Measurements from ENCODE around the gene UPK2.
"Not testable (repeated sequence)": the region's sequence is repeated elsewhere in the genome, so short reads cannot be mapped to it uniquely, and the experiment has no call there.

The UPK2 gene

GRCh38 chr11:118980191-118980881, 24.2 kb downstream of the UPK2 start:
- no peaks in the 10 kb centered on the region for H3K27me3 Mint-ChIP-seq
- no peak overlapping the region for H3K27ac Mint-ChIP-seq
- H3K4me1 Mint-ChIP-seq, result no peaks in the 10 kb centered on the region
- DNase-seq (no peak), ATAC-seq (no peak)
- H3K4me3 Mint-ChIP-seq, result no peak overlapping the region
- no peaks in the 10 kb centered on the region for H3K9me3 Mint-ChIP-seq
- H3K36me3 Mint-ChIP-seq (ENCODE audit: low read depth), result no peaks in the 10 kb centered on the region

DNA sequence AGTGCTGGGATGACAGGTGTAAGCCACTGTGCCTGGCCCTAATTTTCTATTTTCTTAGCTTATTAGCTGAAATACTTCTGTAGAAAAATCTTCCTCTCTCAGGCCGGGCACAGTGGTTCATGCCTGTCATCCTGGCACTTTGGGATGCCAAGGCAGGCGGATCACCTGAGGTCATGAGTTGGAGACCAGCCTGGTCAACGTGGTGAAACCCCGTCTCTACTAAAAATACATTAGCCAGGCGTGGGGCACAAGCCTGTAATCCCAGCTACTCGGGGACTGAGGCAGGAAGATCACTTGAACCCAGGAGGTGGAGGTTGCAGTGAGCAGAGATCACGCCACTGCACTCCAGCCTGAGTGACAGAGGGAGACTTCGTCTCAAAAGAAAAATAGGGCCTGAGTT, 28.2 kb downstream of the UPK2 start:
- not testable (repeated sequence) for H3K27me3 Mint-ChIP-seq, H3K27ac Mint-ChIP-seq, H3K4me1 Mint-ChIP-seq

GRCh38 chr11:118984825-118985224, 28.7 kb downstream of the UPK2 start:
- H3K9me3 Mint-ChIP-seq, result no peaks in the 10 kb centered on the region
- no peak for ATAC-seq
- no peak overlapping the region for H3K4me3 Mint-ChIP-seq
- no peak overlapping the region for H3K27ac Mint-ChIP-seq
- no peaks in the 10 kb centered on the region for H3K27me3 Mint-ChIP-seq
- DNase-seq, result no peak
- H3K4me1 Mint-ChIP-seq, result no peaks in the 10 kb centered on the region
- H3K36me3 Mint-ChIP-seq (ENCODE audit: low read depth), result no peaks in the 10 kb centered on the region

More for the DNA sequence above, 28.2 kb downstream of the UPK2 start:
- not testable (repeated sequence) for DNase-seq; H3K36me3 Mint-ChIP-seq (ENCODE audit: low read depth); H3K9me3 Mint-ChIP-seq; ATAC-seq; H3K4me3 Mint-ChIP-seq

DNA sequence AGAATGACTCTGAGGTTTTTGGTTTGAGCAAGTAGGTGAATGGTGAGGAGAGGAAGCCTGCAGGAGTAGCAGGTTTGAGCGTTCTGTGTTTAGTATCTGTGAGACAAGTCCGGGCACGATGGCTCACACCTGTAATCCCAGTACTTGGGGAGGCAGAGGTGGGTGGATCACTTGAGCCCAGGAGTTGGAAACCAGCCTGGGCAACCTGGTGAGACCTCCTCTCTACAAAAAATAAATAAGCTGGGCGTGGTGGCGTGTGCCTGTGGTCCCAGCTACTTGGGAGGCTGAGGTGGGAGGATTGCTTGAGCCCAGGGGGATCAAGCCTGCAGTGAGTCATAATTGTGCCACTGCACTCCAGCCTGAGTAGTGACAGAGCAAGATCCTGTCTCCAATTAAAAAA, 32.2 kb downstream of the UPK2 start:
- no peaks in the 10 kb centered on the region for H3K27me3 Mint-ChIP-seq
- no peak overlapping the region for H3K4me3 Mint-ChIP-seq
- no peaks in the 10 kb centered on the region for H3K9me3 Mint-ChIP-seq
- no peak overlapping the region for H3K27ac Mint-ChIP-seq
- no peaks in the 10 kb centered on the region for H3K4me1 Mint-ChIP-seq
- DNase-seq, result no peak
- ATAC-seq, result no peak
- H3K36me3 Mint-ChIP-seq (ENCODE audit: low read depth), result peaks cover 6% of the 10 kb centered on the region

DNA sequence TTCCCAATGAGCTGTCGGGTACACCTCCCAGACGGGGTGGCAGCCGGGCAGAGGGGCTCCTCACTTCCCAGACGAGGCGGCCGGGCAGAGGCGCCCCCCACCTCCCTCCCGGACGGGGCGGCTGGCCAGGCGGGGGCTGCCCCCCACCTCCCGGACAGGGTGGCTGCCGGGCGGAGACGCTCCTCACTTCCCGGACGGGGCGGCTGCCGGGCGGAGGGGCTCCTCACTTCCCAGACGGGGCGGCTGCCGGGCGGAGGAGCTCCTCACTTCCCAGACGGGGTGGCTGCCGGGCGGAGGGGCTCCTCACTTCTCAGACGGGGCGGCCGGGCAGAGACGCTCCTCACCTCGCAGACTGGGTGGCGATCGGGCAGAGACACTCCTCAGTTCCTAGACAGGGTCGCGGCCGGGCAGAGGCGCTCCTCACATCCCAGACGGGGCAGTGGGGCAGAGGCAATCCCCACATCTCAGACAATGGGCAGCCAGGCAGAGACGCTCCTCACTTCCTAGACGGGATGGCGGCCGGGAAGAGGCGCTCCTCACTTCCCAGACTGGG, 35.5 kb downstream of the UPK2 start:
- not testable (repeated sequence) for H3K4me1 Mint-ChIP-seq, DNase-seq, H3K27ac Mint-ChIP-seq, H3K27me3 Mint-ChIP-seq, H3K4me3 Mint-ChIP-seq, ATAC-seq, H3K9me3 Mint-ChIP-seq
- H3K36me3 Mint-ChIP-seq (ENCODE audit: low read depth), result peaks cover 15% of the 10 kb centered on the region

GRCh38 chr11:118996926-118997626, 41.0 kb downstream of the UPK2 start:
- Mint-ChIP-seq H3K36me3 (ENCODE audit: low read depth) (peaks cover 43% of the 10 kb centered on the region), H3K4me3 (peak overlapping the region; percentile 100), H3K27ac (peak overlapping the region; percentile 99), H3K4me1 (peaks cover 36% of the 10 kb centered on the region), H3K27me3 (no peaks in the 10 kb centered on the region), H3K9me3 (no peaks in the 10 kb centered on the region)
- DNase-seq (peak; percentile 37), ATAC-seq (peak; percentile 33)

DNA sequence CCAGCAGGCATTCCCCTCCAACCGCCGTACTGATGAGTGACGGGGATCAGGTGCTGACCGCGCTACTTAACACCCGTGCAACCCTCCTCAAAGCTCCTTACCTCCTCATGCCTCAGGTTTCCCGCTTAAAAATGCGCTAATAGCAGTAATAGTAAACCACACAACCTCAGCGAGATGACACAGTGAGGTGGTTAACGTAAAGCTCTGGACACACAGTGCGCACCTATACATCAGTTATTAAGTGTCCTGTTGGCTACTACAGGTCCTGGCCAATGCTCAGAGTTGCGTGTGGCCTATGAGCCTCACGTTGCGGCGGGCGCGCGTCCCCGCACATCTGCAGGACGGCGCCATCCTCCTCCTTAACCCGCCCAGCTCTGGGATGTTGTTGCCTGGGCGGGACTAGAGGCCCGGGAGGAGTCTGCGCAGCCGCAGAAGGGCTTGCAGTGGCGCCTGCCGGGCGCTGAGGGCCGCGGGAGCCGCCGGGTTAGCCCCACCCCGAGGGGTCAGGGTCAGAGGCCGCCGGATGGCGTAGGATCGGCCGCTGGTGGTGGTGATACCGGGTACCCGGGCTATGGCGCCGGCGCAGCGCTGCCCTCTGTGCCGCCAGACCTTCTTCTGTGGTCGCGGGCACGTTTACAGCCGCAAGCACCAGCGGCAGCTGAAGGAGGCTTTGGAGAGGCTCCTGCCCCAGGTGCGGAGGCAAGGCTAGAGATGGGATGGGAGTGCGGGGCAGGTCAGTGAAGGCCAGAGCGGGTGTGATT, 41.7 kb downstream of the UPK2 start, which contains the start of gene CENATAC:
TSS of gene CENATAC (plus strand) at position 512 of the 761 bp plus-strand sequence. CDS start at position 572, 60 bp downstream.
- peak within 1 kb of the TSS; percentile 100 for H3K4me3 Mint-ChIP-seq
- peak; percentile 95 for ATAC-seq
- H3K4me1 Mint-ChIP-seq, result peaks cover 36% of the 10 kb centered on the region
- H3K9me3 Mint-ChIP-seq, result no peaks in the 10 kb centered on the region
- peak within 1 kb of the TSS; percentile 99 for H3K27ac Mint-ChIP-seq
- DNase-seq, result peak; percentile 98
- H3K36me3 Mint-ChIP-seq (ENCODE audit: low read depth), result peaks cover 48% of the 10 kb centered on the region
- no peaks in the 10 kb centered on the region for H3K27me3 Mint-ChIP-seq

DNA sequence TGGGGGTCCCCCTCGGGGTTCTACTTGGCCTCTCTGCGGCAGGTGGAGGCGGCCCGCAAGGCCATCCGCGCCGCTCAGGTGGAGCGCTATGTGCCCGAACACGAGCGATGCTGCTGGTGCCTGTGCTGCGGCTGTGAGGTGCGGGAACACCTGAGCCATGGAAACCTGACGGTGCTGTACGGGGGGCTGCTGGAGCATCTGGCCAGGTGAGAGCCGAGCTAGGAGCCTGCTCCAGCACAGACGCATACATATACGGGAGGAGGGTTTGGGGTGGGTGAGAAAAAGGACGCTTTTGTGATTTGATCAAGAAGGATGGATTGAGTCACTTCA, 42.3 kb downstream of the UPK2 start:
- ATAC-seq, result peak; percentile 2

DNA sequence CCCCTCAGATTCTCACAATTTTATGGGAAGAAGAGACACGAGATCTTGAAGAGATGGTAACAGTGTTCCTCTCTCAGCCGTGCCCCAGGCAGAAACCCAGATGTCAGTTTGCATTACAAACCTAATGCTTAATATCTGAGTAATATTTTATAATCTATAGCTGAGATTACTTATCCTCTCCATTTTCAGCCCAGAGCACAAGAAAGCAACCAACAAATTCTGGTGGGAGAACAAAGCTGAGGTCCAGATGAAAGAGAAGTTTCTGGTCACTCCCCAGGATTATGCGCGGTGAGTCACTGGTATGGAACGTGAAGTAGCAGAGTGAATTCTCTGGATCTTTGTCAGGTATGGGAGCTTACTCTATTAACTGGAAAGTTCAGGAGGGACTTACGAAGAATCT, 42.7 kb downstream of the UPK2 start:
- Mint-ChIP-seq H3K4me3 (peak overlapping the region; percentile 100), H3K4me1 (peaks cover 36% of the 10 kb centered on the region), H3K36me3 (ENCODE audit: low read depth) (peaks cover 53% of the 10 kb centered on the region), H3K27ac (peak overlapping the region; percentile 99), H3K9me3 (no peaks in the 10 kb centered on the region), H3K27me3 (no peaks in the 10 kb centered on the region)
- ATAC-seq, result no peak
- DNase-seq, result no peak

More for the DNA sequence above, 42.3 kb downstream of the UPK2 start:
- DNase-seq, result no peak
- Mint-ChIP-seq H3K4me3 (peak overlapping the region; percentile 100), H3K9me3 (no peaks in the 10 kb centered on the region), H3K27me3 (no peaks in the 10 kb centered on the region), H3K36me3 (ENCODE audit: low read depth) (peaks cover 52% of the 10 kb centered on the region), H3K4me1 (peaks cover 36% of the 10 kb centered on the region), H3K27ac (peak overlapping the region; percentile 99)

GRCh38 chr11:119000906-119001305, 44.8 kb downstream of the UPK2 start:
- Mint-ChIP-seq H3K36me3 (ENCODE audit: low read depth) (peaks cover 57% of the 10 kb centered on the region), H3K9me3 (no peaks in the 10 kb centered on the region), H3K27ac (no peak overlapping the region), H3K4me1 (peaks cover 37% of the 10 kb centered on the region), H3K4me3 (no peak overlapping the region), H3K27me3 (no peaks in the 10 kb centered on the region)
- DNase-seq, result no peak
- ATAC-seq, result no peak

GRCh38 chr11:119006656-119007055, 50.6 kb downstream of the UPK2 start:
- Mint-ChIP-seq H3K27ac (peak overlapping the region; percentile 44), H3K27me3 (no peaks in the 10 kb centered on the region), H3K4me3 (no peak overlapping the region), H3K4me1 (peaks cover 14% of the 10 kb centered on the region), H3K36me3 (ENCODE audit: low read depth) (peaks cover 46% of the 10 kb centered on the region), H3K9me3 (no peaks in the 10 kb centered on the region)
- DNase-seq, result no peak
- ATAC-seq, result peak; percentile 47

Measured in activated naive CD8-positive, alpha-beta T cell treated with anti-CD3 and anti-CD28 coated beads, Interleukin-2, amount 50 U/mL, for 24 hours (primary cell).